HEK293 (cell line): ENCODE results near the gene APC2.

Source experiments
- HOXA7 ChIP-seq: sonication (generic); formaldehyde crosslinking; IDR thresholded peaks from 2 replicates; pipeline ENCODE4 v1.8.1; 2022; ENCODE audit warnings: missing genetic modification reagents, borderline replicate concordance
- HOXC10 ChIP-seq: sonication (generic); formaldehyde crosslinking; IDR thresholded peaks from 2 replicates; pipeline ENCODE4 v1.8.1; 2023; ENCODE audit warnings: mild to moderate bottlenecking, missing genetic modification reagents
- KLF8 ChIP-seq: fragments of 450-650 bp; formaldehyde crosslinking; IDR thresholded peaks from 2 replicates; pipeline ENCODE4 v1.5.1; 2016; ENCODE audit warnings: missing biosample characterization, missing genetic modification characterization
- OSR2 ChIP-seq: fragments of 450-650 bp; formaldehyde crosslinking; IDR thresholded peaks from 2 replicates; pipeline ENCODE4 v1.5.1; 2016; ENCODE audit warnings: missing biosample characterization, missing genetic modification characterization
- PRDM6 ChIP-seq: fragments of 450-650 bp; formaldehyde crosslinking; IDR thresholded peaks from 2 replicates; pipeline ENCODE4 v1.5.1; 2017; ENCODE audit warnings: missing biosample characterization, missing genetic modification characterization
- TRIM28 ChIP-seq: IDR thresholded peaks from 2 replicates; pipeline ENCODE4 v1.6.1; 2011; ENCODE audit warnings: low read length, control low read depth, borderline replicate concordance
- YY1 ChIP-seq: fragments of 450-650 bp; formaldehyde crosslinking; IDR thresholded peaks from 2 replicates; pipeline ENCODE4 v1.5.1; 2018; ENCODE audit warnings: missing biosample characterization, missing genetic modification characterization
- ZBTB8A ChIP-seq: fragments of 450-650 bp; formaldehyde crosslinking; IDR thresholded peaks from 2 replicates; pipeline ENCODE4 v1.5.1; 2016; ENCODE audit warnings: missing biosample characterization, missing genetic modification characterization
- ZNF112 ChIP-seq: fragments of 450-650 bp; formaldehyde crosslinking; IDR thresholded peaks from 2 replicates; pipeline ENCODE4 v1.5.0; 2017; ENCODE audit warnings: missing biosample characterization, missing genetic modification characterization
- ZNF121 ChIP-seq: fragments of 450-650 bp; formaldehyde crosslinking; IDR thresholded peaks from 2 replicates; pipeline ENCODE4 v1.5.1; 2016; ENCODE audit warnings: missing biosample characterization, missing genetic modification characterization
- ZNF140 ChIP-seq: fragments of 450-650 bp; formaldehyde crosslinking; IDR thresholded peaks from 2 replicates; pipeline ENCODE4 v1.5.1; 2016; ENCODE audit warnings: missing biosample characterization, missing genetic modification characterization
- ZNF169 ChIP-seq: fragments of 450-650 bp; formaldehyde crosslinking; IDR thresholded peaks from 2 replicates; pipeline ENCODE4 v1.5.1; 2016; ENCODE audit warnings: missing biosample characterization, missing genetic modification characterization
- ZNF248 ChIP-seq: fragments of 450-650 bp; formaldehyde crosslinking; IDR thresholded peaks from 2 replicates; pipeline ENCODE4 v1.5.1; 2017; ENCODE audit warnings: missing biosample characterization, missing genetic modification characterization
- ZNF311 ChIP-seq: fragments of 450-650 bp; formaldehyde crosslinking; IDR thresholded peaks from 2 replicates; pipeline ENCODE4 v1.5.1; 2017; ENCODE audit warnings: missing biosample characterization, missing genetic modification characterization, borderline replicate concordance
- ZNF426 ChIP-seq: fragments of 450-650 bp; formaldehyde crosslinking; IDR thresholded peaks from 2 replicates; pipeline ENCODE4 v1.5.1; 2017; ENCODE audit warnings: missing biosample characterization, missing genetic modification characterization, mild to moderate bottlenecking, inconsistent platforms, moderate library complexity
- ZNF433 ChIP-seq: fragments of 450-650 bp; formaldehyde crosslinking; IDR thresholded peaks from 2 replicates; pipeline ENCODE4 v1.5.1; 2016; ENCODE audit warnings: missing biosample characterization, missing genetic modification characterization, low read depth
- ZNF514 ChIP-seq: fragments of 450-650 bp; formaldehyde crosslinking; IDR thresholded peaks from 2 replicates; pipeline ENCODE4 v1.5.1; 2016; ENCODE audit warnings: missing biosample characterization, missing genetic modification characterization
- ZNF549 ChIP-seq: fragments of 450-650 bp; IDR thresholded peaks from 2 replicates; pipeline ENCODE4 v1.5.1; 2018; ENCODE audit warnings: missing biosample characterization, missing genetic modification characterization, mild to moderate bottlenecking, inconsistent platforms, moderate library complexity
- ZNF623 ChIP-seq: fragments of 450-650 bp; formaldehyde crosslinking; IDR thresholded peaks from 2 replicates; pipeline ENCODE4 v1.5.1; 2016; ENCODE audit warnings: missing biosample characterization, missing genetic modification characterization
- ZNF626 ChIP-seq: fragments of 450-650 bp; sonication (Bioruptor Pico); formaldehyde crosslinking; IDR thresholded peaks from 2 replicates; pipeline ENCODE4 v1.5.1; 2018; ENCODE audit warnings: missing biosample characterization, missing genetic modification characterization, inconsistent platforms
- ZNF670 ChIP-seq: fragments of 450-650 bp; formaldehyde crosslinking; IDR thresholded peaks from 2 replicates; pipeline ENCODE4 v1.5.1; 2016; ENCODE audit warnings: missing biosample characterization, missing genetic modification characterization, low read depth
- ZNF677 ChIP-seq: fragments of 450-650 bp; IDR thresholded peaks from 2 replicates; pipeline ENCODE4 v1.5.0; 2018; ENCODE audit warnings: missing biosample characterization, mild to moderate bottlenecking, missing genetic modification characterization, moderate library complexity
- ZNF768 ChIP-seq: fragments of 450-650 bp; formaldehyde crosslinking; IDR thresholded peaks from 2 replicates; pipeline ENCODE4 v1.5.1; 2018; ENCODE audit warnings: missing biosample characterization, mild to moderate bottlenecking, missing genetic modification characterization
- ZNF830 ChIP-seq: fragments of 450-650 bp; IDR thresholded peaks from 2 replicates; pipeline ENCODE4 v1.5.0; 2018; ENCODE audit warnings: missing biosample characterization, missing genetic modification characterization, low read depth, mild to moderate bottlenecking, moderate library complexity
- ZNF837 ChIP-seq: fragments of 450-650 bp; formaldehyde crosslinking; IDR thresholded peaks from 2 replicates; pipeline ENCODE4 v1.5.1; 2016; ENCODE audit warnings: missing biosample characterization, missing genetic modification characterization
- ZNF843 ChIP-seq: fragments of 450-650 bp; formaldehyde crosslinking; IDR thresholded peaks from 2 replicates; pipeline ENCODE4 v1.5.1; 2016; ENCODE audit warnings: missing biosample characterization, missing genetic modification characterization
- TF ChIP-seq, protein P1 (sequence below): fragments of 450-650 bp; formaldehyde crosslinking; IDR thresholded peaks from 2 replicates; pipeline ENCODE4 v1.5.1; 2016; ENCODE audit warnings: missing biosample characterization, missing genetic modification characterization
- TF ChIP-seq, protein P2 (sequence below): fragments of 450-650 bp; IDR thresholded peaks from 2 replicates; pipeline ENCODE4 v1.5.1; 2018; ENCODE audit warnings: missing biosample characterization, mild to moderate bottlenecking, missing genetic modification characterization
- TF ChIP-seq, protein P3 (sequence below): fragments of 450-650 bp; formaldehyde crosslinking; IDR thresholded peaks from 2 replicates; pipeline ENCODE4 v1.5.1; 2016; ENCODE audit warnings: missing biosample characterization, missing genetic modification characterization, borderline replicate concordance

Gene APC2

DNA sequence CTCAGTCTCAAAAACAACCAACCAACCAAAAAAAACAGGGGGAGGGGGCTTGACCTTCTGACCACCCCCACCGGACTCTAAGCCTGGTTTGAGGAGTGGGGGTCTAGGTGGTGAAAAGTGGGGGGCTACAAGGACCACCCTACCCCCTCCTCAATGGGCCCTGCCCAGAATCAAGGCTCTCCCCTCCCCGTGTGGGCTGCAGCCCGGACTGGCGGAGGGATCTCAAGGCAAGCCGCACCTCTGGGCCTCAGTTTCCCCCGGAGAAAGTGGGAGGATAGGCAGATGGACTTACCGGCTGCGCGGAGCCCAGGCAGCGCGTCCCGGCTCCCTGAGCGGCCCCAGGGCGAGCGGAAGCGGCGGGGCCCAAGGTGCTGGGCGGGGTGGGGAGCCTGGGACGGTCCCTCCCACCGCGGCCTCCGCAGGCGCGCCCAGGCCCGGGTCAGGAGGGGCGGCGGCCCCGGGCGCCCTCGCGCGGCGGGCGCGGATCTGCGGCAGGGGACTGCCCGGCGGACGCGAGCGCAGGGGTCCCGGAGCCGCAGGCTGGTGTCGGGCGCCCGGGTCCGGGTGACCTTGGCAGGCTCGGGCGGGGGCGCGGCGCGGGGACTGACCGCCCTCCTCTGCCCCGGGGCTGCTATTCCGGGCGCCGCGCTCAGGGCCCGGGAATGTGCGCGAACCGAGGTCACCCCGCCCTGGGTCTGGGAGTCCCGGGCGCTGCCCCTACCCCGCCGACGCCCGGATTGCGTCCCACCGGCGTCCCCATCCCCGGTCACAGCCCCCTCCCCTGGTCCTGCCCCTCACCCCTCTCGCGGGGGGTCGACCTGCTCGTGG is 63.0 kb downstream of the APC2 start, which contains the start of gene ADAMTSL5 (continued):
- TF ChIP-seq, protein P1, sequence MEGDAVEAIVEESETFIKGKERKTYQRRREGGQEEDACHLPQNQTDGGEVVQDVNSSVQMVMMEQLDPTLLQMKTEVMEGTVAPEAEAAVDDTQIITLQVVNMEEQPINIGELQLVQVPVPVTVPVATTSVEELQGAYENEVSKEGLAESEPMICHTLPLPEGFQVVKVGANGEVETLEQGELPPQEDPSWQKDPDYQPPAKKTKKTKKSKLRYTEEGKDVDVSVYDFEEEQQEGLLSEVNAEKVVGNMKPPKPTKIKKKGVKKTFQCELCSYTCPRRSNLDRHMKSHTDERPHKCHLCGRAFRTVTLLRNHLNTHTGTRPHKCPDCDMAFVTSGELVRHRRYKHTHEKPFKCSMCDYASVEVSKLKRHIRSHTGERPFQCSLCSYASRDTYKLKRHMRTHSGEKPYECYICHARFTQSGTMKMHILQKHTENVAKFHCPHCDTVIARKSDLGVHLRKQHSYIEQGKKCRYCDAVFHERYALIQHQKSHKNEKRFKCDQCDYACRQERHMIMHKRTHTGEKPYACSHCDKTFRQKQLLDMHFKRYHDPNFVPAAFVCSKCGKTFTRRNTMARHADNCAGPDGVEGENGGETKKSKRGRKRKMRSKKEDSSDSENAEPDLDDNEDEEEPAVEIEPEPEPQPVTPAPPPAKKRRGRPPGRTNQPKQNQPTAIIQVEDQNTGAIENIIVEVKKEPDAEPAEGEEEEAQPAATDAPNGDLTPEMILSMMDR (tag by site-specific recombination) = no peak
- no peak for TF ChIP-seq ZNF549
- no peak for TF ChIP-seq ZNF112 (tag by site-specific recombination)
- TF ChIP-seq HOXA7 = no peak
- no peak for TF ChIP-seq ZNF311
- 0 out of 2 replicates have a peak, but pooled peaks have one; percentile 46 for TF ChIP-seq ZNF837 (tag by site-specific recombination)
- TF ChIP-seq ZNF830 (tag by site-specific recombination) = no peak
- no peak for TF ChIP-seq ZNF843
- TF ChIP-seq ZNF121 = 0 out of 2 replicates have a peak, but pooled peaks have one; percentile 65
- TF ChIP-seq ZNF248 = no peak
- no peak for TF ChIP-seq ZNF626
- TF ChIP-seq ZNF514 = no peak
- TF ChIP-seq ZNF140 (tag by site-specific recombination) = no peak
- TF ChIP-seq ZNF677 = 0 out of 2 replicates have a peak, but pooled peaks have one; percentile 34
- TF ChIP-seq KLF8 (tag by site-specific recombination) = no peak
- TF ChIP-seq HOXC10 (CRISPR knock-in tag) = no peak
- TF ChIP-seq, protein P2, sequence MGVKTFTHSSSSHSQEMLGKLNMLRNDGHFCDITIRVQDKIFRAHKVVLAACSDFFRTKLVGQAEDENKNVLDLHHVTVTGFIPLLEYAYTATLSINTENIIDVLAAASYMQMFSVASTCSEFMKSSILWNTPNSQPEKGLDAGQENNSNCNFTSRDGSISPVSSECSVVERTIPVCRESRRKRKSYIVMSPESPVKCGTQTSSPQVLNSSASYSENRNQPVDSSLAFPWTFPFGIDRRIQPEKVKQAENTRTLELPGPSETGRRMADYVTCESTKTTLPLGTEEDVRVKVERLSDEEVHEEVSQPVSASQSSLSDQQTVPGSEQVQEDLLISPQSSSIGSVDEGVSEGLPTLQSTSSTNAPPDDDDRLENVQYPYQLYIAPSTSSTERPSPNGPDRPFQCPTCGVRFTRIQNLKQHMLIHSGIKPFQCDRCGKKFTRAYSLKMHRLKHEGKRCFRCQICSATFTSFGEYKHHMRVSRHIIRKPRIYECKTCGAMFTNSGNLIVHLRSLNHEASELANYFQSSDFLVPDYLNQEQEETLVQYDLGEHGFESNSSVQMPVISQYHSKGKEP (tag by site-specific recombination) = no peak
- TF ChIP-seq, protein P3, sequence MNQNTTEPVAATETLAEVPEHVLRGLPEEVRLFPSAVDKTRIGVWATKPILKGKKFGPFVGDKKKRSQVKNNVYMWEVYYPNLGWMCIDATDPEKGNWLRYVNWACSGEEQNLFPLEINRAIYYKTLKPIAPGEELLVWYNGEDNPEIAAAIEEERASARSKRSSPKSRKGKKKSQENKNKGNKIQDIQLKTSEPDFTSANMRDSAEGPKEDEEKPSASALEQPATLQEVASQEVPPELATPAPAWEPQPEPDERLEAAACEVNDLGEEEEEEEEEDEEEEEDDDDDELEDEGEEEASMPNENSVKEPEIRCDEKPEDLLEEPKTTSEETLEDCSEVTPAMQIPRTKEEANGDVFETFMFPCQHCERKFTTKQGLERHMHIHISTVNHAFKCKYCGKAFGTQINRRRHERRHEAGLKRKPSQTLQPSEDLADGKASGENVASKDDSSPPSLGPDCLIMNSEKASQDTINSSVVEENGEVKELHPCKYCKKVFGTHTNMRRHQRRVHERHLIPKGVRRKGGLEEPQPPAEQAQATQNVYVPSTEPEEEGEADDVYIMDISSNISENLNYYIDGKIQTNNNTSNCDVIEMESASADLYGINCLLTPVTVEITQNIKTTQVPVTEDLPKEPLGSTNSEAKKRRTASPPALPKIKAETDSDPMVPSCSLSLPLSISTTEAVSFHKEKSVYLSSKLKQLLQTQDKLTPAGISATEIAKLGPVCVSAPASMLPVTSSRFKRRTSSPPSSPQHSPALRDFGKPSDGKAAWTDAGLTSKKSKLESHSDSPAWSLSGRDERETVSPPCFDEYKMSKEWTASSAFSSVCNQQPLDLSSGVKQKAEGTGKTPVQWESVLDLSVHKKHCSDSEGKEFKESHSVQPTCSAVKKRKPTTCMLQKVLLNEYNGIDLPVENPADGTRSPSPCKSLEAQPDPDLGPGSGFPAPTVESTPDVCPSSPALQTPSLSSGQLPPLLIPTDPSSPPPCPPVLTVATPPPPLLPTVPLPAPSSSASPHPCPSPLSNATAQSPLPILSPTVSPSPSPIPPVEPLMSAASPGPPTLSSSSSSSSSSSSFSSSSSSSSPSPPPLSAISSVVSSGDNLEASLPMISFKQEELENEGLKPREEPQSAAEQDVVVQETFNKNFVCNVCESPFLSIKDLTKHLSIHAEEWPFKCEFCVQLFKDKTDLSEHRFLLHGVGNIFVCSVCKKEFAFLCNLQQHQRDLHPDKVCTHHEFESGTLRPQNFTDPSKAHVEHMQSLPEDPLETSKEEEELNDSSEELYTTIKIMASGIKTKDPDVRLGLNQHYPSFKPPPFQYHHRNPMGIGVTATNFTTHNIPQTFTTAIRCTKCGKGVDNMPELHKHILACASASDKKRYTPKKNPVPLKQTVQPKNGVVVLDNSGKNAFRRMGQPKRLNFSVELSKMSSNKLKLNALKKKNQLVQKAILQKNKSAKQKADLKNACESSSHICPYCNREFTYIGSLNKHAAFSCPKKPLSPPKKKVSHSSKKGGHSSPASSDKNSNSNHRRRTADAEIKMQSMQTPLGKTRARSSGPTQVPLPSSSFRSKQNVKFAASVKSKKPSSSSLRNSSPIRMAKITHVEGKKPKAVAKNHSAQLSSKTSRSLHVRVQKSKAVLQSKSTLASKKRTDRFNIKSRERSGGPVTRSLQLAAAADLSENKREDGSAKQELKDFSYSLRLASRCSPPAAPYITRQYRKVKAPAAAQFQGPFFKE (tag by site-specific recombination) = no peak
- TF ChIP-seq ZNF433 = no peak
- no peak for TF ChIP-seq ZNF768 (tag by site-specific recombination)
- no peak for TF ChIP-seq OSR2
- TF ChIP-seq ZNF670 (tag by site-specific recombination) = no peak
- no peak for TF ChIP-seq PRDM6 (tag by site-specific recombination)
- no peak for TF ChIP-seq YY1 (tag by site-specific recombination)
- TF ChIP-seq ZNF426 (tag by site-specific recombination) = no peak
- TF ChIP-seq TRIM28 = no peak
- TF ChIP-seq ZNF169 (tag by site-specific recombination) = no peak
- 0 out of 2 replicates have a peak, but pooled peaks have one; percentile 19 for TF ChIP-seq ZNF623 (tag by site-specific recombination)
- peak; percentile 42; the same call in 1 of the 2 replicates for TF ChIP-seq ZBTB8A (tag by site-specific recombination)
